Hematopoietic multipotent progenitor cell treated with erythropoietin and hydrocortisone succinate and interleukin-3 and kit ligand, for 4 days (in vitro differentiated cells): ENCODE data around the gene PTPA.
A peak's percentile ranks its signal among the peaks of the same experiment; 100 is the strongest.

Source experiments
- DNase-seq: peaks from one replicate; pipeline ENCODE4 v3.0.0-alpha.2; 2015

Gene PTPA

GRCh38 chr9:129084087-129084486, 27.1 kb upstream of the PTPA start:
- DNase-seq = no peak

- DNase-seq = no peak
These were observed 22.0 kb upstream of the PTPA start for GRCh38 chr9:129089246-129089645.

- no peak for DNase-seq
These were observed 17.4 kb upstream of the PTPA start for GRCh38 chr9:129093602-129094386.

GRCh38 chr9:129094387-129095169, 16.6 kb upstream of the PTPA start:
- DNase-seq = no peak

- no peak for DNase-seq
These were observed 16.0 kb upstream of the PTPA start for GRCh38 chr9:129095170-129095667.

- no peak for DNase-seq
These were observed 15.3 kb upstream of the PTPA start for GRCh38 chr9:129095908-129096307.

- no peak for DNase-seq
These were observed 13.4 kb upstream of the PTPA start for GRCh38 chr9:129097671-129098306.

GRCh38 chr9:129098328-129098727, 12.9 kb upstream of the PTPA start:
- no peak for DNase-seq

- DNase-seq = no peak
These were observed 10.6 kb upstream of the PTPA start for GRCh38 chr9:129100383-129101169.

GRCh38 chr9:129101279-129101678, 9.9 kb upstream of the PTPA start:
- DNase-seq = no peak

- no peak for DNase-seq
These were observed 9.1 kb upstream of the PTPA start for GRCh38 chr9:129102095-129102525.

GRCh38 chr9:129102791-129103594, 8.2 kb upstream of the PTPA start:
- peak; percentile 83 for DNase-seq

GRCh38 chr9:129103595-129103965, 7.6 kb upstream of the PTPA start:
- DNase-seq = no peak

- no peak for DNase-seq
These were observed 7.2 kb upstream of the PTPA start for GRCh38 chr9:129104051-129104450.

GRCh38 chr9:129105857-129106694, 5.1 kb upstream of the PTPA start:
- DNase-seq = no peak

- DNase-seq = no peak
These were observed 3.6 kb upstream of the PTPA start for GRCh38 chr9:129107651-129108050.

- DNase-seq = no peak
These were observed 3.0 kb upstream of the PTPA start for GRCh38 chr9:129108083-129108804.

GRCh38 chr9:129108805-129109536, 2.2 kb upstream of the PTPA start:
- no peak for DNase-seq

- peak; percentile 71 for DNase-seq
These were observed 1.7 kb upstream of the PTPA start for GRCh38 chr9:129109537-129109903.
